H9 (cell line): Measurements from ENCODE around the gene TSC2. TPM values are rescaled to one million over a fixed set of nuclear protein-coding genes. Genes with fewer than 3 reads are reported as not detected.

Source experiments
- DNase-seq: peaks from one replicate; pipeline ENCODE4 v3.0.0-alpha.2; 2017
- H2AFZ ChIP-seq: one replicate; pipeline ENCODE4 v1.6.1; 2013; ENCODE audit warnings: mild to moderate bottlenecking, low read length, control low read depth, moderate library complexity
- H2AK5ac ChIP-seq: 2 replicates; pipeline ENCODE4 v1.6.1; 2013; ENCODE audit warnings: low read length, control low read depth, mixed read lengths; ENCODE audit not compliant: insufficient read length
- H2BK120ac ChIP-seq: one replicate; pipeline ENCODE4 v1.6.1; 2013; ENCODE audit warnings: low read depth, mild to moderate bottlenecking, low read length, control low read depth, inconsistent platforms; ENCODE audit not compliant: poor library complexity, severe bottlenecking
- H2BK12ac ChIP-seq: 2 replicates; pipeline ENCODE4 v1.6.1; 2013; ENCODE audit warnings: low read length, control low read depth, mixed read lengths, low read depth; ENCODE audit not compliant: insufficient read length
- H2BK15ac ChIP-seq: 2 replicates; pipeline ENCODE4 v1.6.1; 2013; ENCODE audit warnings: low read depth, low read length, control low read depth
- H2BK20ac ChIP-seq: one replicate; pipeline ENCODE4 v1.6.1; 2013; ENCODE audit warnings: low read depth, mild to moderate bottlenecking, low read length, control low read depth, inconsistent platforms; ENCODE audit not compliant: poor library complexity, severe bottlenecking
- H2BK5ac ChIP-seq: 2 replicates; pipeline ENCODE4 v1.6.1; 2013; ENCODE audit warnings: low read length, control low read depth, mixed read lengths; ENCODE audit not compliant: insufficient read length
- H3K14ac ChIP-seq: 2 replicates; pipeline ENCODE4 v1.6.1; 2013; ENCODE audit warnings: low read length, control low read depth; ENCODE audit not compliant: insufficient read depth
- H3K18ac ChIP-seq: 2 replicates; pipeline ENCODE4 v1.6.1; 2013; ENCODE audit warnings: low read depth, mild to moderate bottlenecking, mixed read lengths, low read length, control low read depth; ENCODE audit not compliant: insufficient read length
- H3K23ac ChIP-seq: 2 replicates; pipeline ENCODE4 v1.6.1; 2013; ENCODE audit warnings: low read length, control low read depth, mixed read lengths, low read depth; ENCODE audit not compliant: insufficient read length
- H3K23me2 ChIP-seq: 2 replicates; pipeline ENCODE4 v1.6.1; 2013; ENCODE audit warnings: low read depth, mild to moderate bottlenecking, mixed read lengths, low read length, control low read depth; ENCODE audit not compliant: insufficient read length, poor library complexity, severe bottlenecking
- H3K27ac ChIP-seq: 2 replicates; pipeline ENCODE4 v1.5.1; 2013; ENCODE audit warnings: low read length, control low read depth, mixed read lengths, low read depth; ENCODE audit not compliant: insufficient read length
- H3K27me3 ChIP-seq: 2 replicates; pipeline ENCODE4 v1.6.1; 2013; ENCODE audit warnings: low read length, control low read depth, inconsistent platforms; ENCODE audit not compliant: insufficient read depth
- H3K4ac ChIP-seq: 2 replicates; pipeline ENCODE4 v1.6.1; 2013; ENCODE audit warnings: low read depth, mild to moderate bottlenecking, control low read depth, inconsistent platforms, low read length, moderate library complexity
- H3K4me1 ChIP-seq: 2 replicates; pipeline ENCODE4 v1.6.1; 2013; ENCODE audit warnings: low read length, control low read depth, inconsistent platforms; ENCODE audit not compliant: insufficient read depth
- H3K4me2 ChIP-seq: 2 replicates; pipeline ENCODE4 v1.6.1; 2013; ENCODE audit warnings: low read length, control low read depth, mixed read lengths; ENCODE audit not compliant: insufficient read length, insufficient read depth
- H3K56ac ChIP-seq: 2 replicates; pipeline ENCODE4 v1.6.1; 2013; ENCODE audit warnings: low read depth, mild to moderate bottlenecking, mixed read lengths, low read length, control low read depth; ENCODE audit not compliant: insufficient read length
- H3K79me1 ChIP-seq: 2 replicates; pipeline ENCODE4 v1.6.1; 2013; ENCODE audit warnings: low read depth, mild to moderate bottlenecking, moderate library complexity, low read length, control low read depth, inconsistent platforms; ENCODE audit not compliant: insufficient read depth, poor library complexity, severe bottlenecking
- H3K79me2 ChIP-seq: 2 replicates; pipeline ENCODE4 v1.6.1; 2013; ENCODE audit warnings: low read length, control low read depth, inconsistent platforms; ENCODE audit not compliant: insufficient read depth
- H3K9ac ChIP-seq: 2 replicates; pipeline ENCODE4 v1.6.1; 2013; ENCODE audit warnings: low read length, control low read depth, mixed read lengths; ENCODE audit not compliant: insufficient read length; ENCODE audit errors: extremely low read depth
- H3K9me3 ChIP-seq: one replicate; pipeline ENCODE4 v1.6.1; 2013; ENCODE audit warnings: low read depth, low read length, inconsistent platforms; ENCODE audit not compliant: control insufficient read depth
- H3T11ph ChIP-seq: one replicate; pipeline ENCODE4 v1.6.1; 2013; ENCODE audit warnings: mild to moderate bottlenecking, low read length, control low read depth, inconsistent platforms
- H4K20me1 ChIP-seq: one replicate; pipeline ENCODE4 v1.6.1; 2013; ENCODE audit not compliant: control insufficient read depth, insufficient read length, insufficient read depth
- H4K5ac ChIP-seq: 2 replicates; pipeline ENCODE4 v1.6.1; 2013; ENCODE audit warnings: low read depth, mild to moderate bottlenecking, mixed read lengths, low read length, control low read depth; ENCODE audit not compliant: insufficient read length
- H4K8ac ChIP-seq: replicated peaks from 2 replicates; pipeline ENCODE4 v1.6.1; 2013; ENCODE audit warnings: low read length, control low read depth, mixed read lengths, low read depth; ENCODE audit not compliant: insufficient read length
- H4K91ac ChIP-seq: 2 replicates; pipeline ENCODE4 v1.6.1; 2013; ENCODE audit warnings: low read depth, mild to moderate bottlenecking, moderate library complexity, mixed read lengths, low read length, control low read depth; ENCODE audit not compliant: insufficient read length
- H3K27ac Mint-ChIP-seq, 3 experiments: 2 replicates in 2 of 3; 3 replicates in 1 of 3; pipeline ENCODE4 v1.8.0; 2020 to 2021; ENCODE audit warnings: mixed read lengths in 3 of 3, mild to moderate bottlenecking in 1 of 3, moderate library complexity in 1 of 3
- H3K27me3 Mint-ChIP-seq: 2 replicates; pipeline ENCODE4 v1.8.0; 2021; ENCODE audit warnings: low read depth, mild to moderate bottlenecking, moderate library complexity, mixed read lengths
- H3K36me3 Mint-ChIP-seq, 3 experiments: 2 replicates in 2 of 3; 3 replicates in 1 of 3; pipeline ENCODE4 v1.8.0; 2020 to 2021; ENCODE audit warnings: low read depth in 3 of 3, mixed read lengths in 3 of 3; ENCODE audit not compliant: insufficient read depth in 1 of 3
- H3K4me1 Mint-ChIP-seq, 2 experiments: 2 replicates each; pipeline ENCODE4 v1.8.0; 2020; ENCODE audit warnings: mixed read lengths in 2 of 2
- H3K4me3 Mint-ChIP-seq, 2 experiments: 2 replicates in 1 of 2; 3 replicates in 1 of 2; pipeline ENCODE4 v1.8.0; 2020 to 2021; ENCODE audit warnings: mild to moderate bottlenecking in 2 of 2, mixed read lengths in 2 of 2, moderate library complexity in 1 of 2
- H3K9me3 Mint-ChIP-seq, 2 experiments: 2 replicates in 1 of 2; 3 replicates in 1 of 2; pipeline ENCODE4 v1.8.0; 2020; ENCODE audit warnings: mild to moderate bottlenecking in 2 of 2, mixed read lengths in 2 of 2, moderate library complexity in 1 of 2
- WGBS: extraction: QIAGEN DNeasy Blood & Tissue Kit; methylation state at CpG from one replicate; pipeline ENCODE4 v1.1.7; 2013; ENCODE audit warnings: missing lambda C conversion rate, low lambda C conversion rate, mixed read lengths; ENCODE audit not compliant: insufficient read length; ENCODE audit errors: extremely low coverage; 5-methylcytosine and 5-hydroxymethylcytosine counted together
- total RNA-seq: library from RNA; stranded (reverse); gene quantifications from 2 replicates; pipeline ENCODE4 v1.2.1, GENCODE V29; 2021
- TF ChIP-seq, protein P1 (sequence below): fragments of 200-600 bp; sonication (generic); conservative IDR thresholded peaks from 3 replicates; pipeline ENCODE4 v1.8.0; 2021; ENCODE audit warnings: antibody characterized with exemption, mild to moderate bottlenecking

TSC2 gene
- total RNA-seq, 1 experiment from 2014 or later = 122 TPM

DNA sequence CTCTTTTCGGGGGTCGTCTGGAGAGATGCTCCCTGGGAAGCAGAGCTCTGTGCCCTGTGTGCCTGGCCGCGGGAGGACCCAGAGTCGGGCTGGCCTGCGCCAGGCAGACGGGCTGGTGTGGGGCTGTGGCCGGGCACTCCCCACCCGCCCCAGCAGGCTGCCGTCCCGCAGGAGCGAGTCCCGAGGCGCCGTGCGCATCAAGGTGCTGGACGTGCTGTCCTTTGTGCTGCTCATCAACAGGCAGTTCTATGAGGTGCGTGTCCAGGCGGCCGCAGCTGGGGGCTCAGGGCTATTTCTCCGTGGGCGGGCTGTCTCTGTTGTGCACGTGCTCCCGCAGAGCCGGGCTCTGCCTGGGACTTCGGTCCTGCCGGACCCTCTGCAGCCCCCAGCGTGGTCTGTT, 15.0 kb downstream of the TSC2 start:
- no peak overlapping the region for H4K91ac ChIP-seq
- no peak overlapping the region for H3K9ac ChIP-seq
- H3K23me2 ChIP-seq = peaks cover 3% of the 10 kb centered on the region
- H3K27me3 ChIP-seq = no peaks in the 10 kb centered on the region
- H2BK15ac ChIP-seq = no peak overlapping the region
- H4K8ac ChIP-seq = no peak overlapping the region
- H2AFZ ChIP-seq = no peak overlapping the region
- no peak overlapping the region for H3K18ac ChIP-seq
- no peaks in the 10 kb centered on the region for H3K9me3 Mint-ChIP-seq
- H2BK120ac ChIP-seq = no peak overlapping the region
- no peak for DNase-seq
- H3K56ac ChIP-seq = no peak overlapping the region
- TF ChIP-seq, protein P1, sequence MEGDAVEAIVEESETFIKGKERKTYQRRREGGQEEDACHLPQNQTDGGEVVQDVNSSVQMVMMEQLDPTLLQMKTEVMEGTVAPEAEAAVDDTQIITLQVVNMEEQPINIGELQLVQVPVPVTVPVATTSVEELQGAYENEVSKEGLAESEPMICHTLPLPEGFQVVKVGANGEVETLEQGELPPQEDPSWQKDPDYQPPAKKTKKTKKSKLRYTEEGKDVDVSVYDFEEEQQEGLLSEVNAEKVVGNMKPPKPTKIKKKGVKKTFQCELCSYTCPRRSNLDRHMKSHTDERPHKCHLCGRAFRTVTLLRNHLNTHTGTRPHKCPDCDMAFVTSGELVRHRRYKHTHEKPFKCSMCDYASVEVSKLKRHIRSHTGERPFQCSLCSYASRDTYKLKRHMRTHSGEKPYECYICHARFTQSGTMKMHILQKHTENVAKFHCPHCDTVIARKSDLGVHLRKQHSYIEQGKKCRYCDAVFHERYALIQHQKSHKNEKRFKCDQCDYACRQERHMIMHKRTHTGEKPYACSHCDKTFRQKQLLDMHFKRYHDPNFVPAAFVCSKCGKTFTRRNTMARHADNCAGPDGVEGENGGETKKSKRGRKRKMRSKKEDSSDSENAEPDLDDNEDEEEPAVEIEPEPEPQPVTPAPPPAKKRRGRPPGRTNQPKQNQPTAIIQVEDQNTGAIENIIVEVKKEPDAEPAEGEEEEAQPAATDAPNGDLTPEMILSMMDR = no peak
- no CpG with 5 or more reads among the region's 28 CpGs for WGBS
- no peak overlapping the region for H3K4me3 Mint-ChIP-seq
- no peaks in the 10 kb centered on the region for H3K4me1 Mint-ChIP-seq
- no peak overlapping the region for H3K27ac ChIP-seq
- H4K20me1 ChIP-seq = no peaks in the 10 kb centered on the region
- no peaks in the 10 kb centered on the region for H3K4me1 ChIP-seq
- H2BK5ac ChIP-seq = no peak overlapping the region
- no peaks in the 10 kb centered on the region for H3K9me3 ChIP-seq
- no peak overlapping the region for H3K4ac ChIP-seq
- no peaks in the 10 kb centered on the region for H3K79me2 ChIP-seq
- no peaks in the 10 kb centered on the region for H3K79me1 ChIP-seq
- H3K27ac Mint-ChIP-seq = no peak overlapping the region
- no peak overlapping the region for H3T11ph ChIP-seq
- H4K5ac ChIP-seq = no peak overlapping the region
- H3K4me2 ChIP-seq = no peak overlapping the region
- H3K36me3 Mint-ChIP-seq = peaks cover 6 to 36% (median 24%) of the 10 kb centered on the region in 3 experiments; a peak in 6 of 7 replicates
- H3K14ac ChIP-seq = no peak overlapping the region
- H2AK5ac ChIP-seq = no peak overlapping the region
- no peak overlapping the region for H2BK12ac ChIP-seq
- no peak overlapping the region for H3K23ac ChIP-seq
- no peak overlapping the region for H2BK20ac ChIP-seq
- H3K27me3 Mint-ChIP-seq = no peaks in the 10 kb centered on the region
